Fibroblast of lung (primary cell): Measurements from ENCODE around the gene KIAA1671. TPM values are rescaled to one million over a fixed set of nuclear protein-coding genes. Genes with fewer than 3 reads are reported as not detected.

Experiments
- DNase-seq, 2 donors: peaks; one replicate each; pipeline versions ENCODE4 v3.0.0 to v3.0.0-alpha.2; 2010; ENCODE audit warnings: low read depth in 2 of 2
- H2AFZ ChIP-seq: 2 replicates; pipeline ENCODE4 v1.5.1; 2012; ENCODE audit warnings: low read length, control low read depth, inconsistent platforms
- H3K27ac ChIP-seq: 2 replicates; pipeline ENCODE4 v1.5.1; 2011; ENCODE audit warnings: low read length, control low read depth; ENCODE audit not compliant: insufficient read depth
- H3K27me3 ChIP-seq: 2 replicates; pipeline ENCODE4 v1.5.1; 2011; ENCODE audit warnings: mild to moderate bottlenecking, low read length; ENCODE audit not compliant: control insufficient read depth, insufficient read depth
- H3K36me3 ChIP-seq: 2 replicates; pipeline ENCODE4 v1.5.1; 2011; ENCODE audit warnings: low read length; ENCODE audit not compliant: control insufficient read depth, insufficient read depth
- H3K4me1 ChIP-seq: 2 replicates; pipeline ENCODE4 v1.5.1; 2011; ENCODE audit warnings: low read length; ENCODE audit not compliant: control insufficient read depth, insufficient read depth; ENCODE audit errors: extremely low read depth
- H3K4me2 ChIP-seq: 2 replicates; pipeline ENCODE4 v1.5.1; 2011; ENCODE audit warnings: low read length, control low read depth; ENCODE audit not compliant: insufficient read depth; ENCODE audit errors: extremely low read depth
- H3K4me3 ChIP-seq, 4 experiments: fragments of 200-600 bp in 1 of 4; sonication (generic) in 1 of 4; replicated peaks in 1 of 4; 2 replicates each; pipeline ENCODE4 v1.5.1; 2011 to 2016; ENCODE audit warnings: low read length in 4 of 4, low read depth in 3 of 4, mild to moderate bottlenecking in 3 of 4, control low read depth in 2 of 4, inconsistent platforms in 1 of 4, mixed read lengths in 1 of 4; ENCODE audit not compliant: insufficient read depth in 1 of 4; ENCODE audit errors: control extremely low read depth in 1 of 4
- H3K79me2 ChIP-seq: 2 replicates; pipeline ENCODE4 v1.5.1; 2012; ENCODE audit warnings: mild to moderate bottlenecking, low read length, inconsistent platforms; ENCODE audit not compliant: control insufficient read depth, insufficient read depth
- H3K9ac ChIP-seq: 2 replicates; pipeline ENCODE4 v1.5.1; 2011; ENCODE audit warnings: mild to moderate bottlenecking, low read length, control low read depth; ENCODE audit not compliant: insufficient read depth
- H3K9me3 ChIP-seq: 2 replicates; pipeline ENCODE4 v1.5.1; 2012; ENCODE audit warnings: low read depth, low read length; ENCODE audit not compliant: control insufficient read depth, insufficient read depth
- H4K20me1 ChIP-seq: 2 replicates; pipeline ENCODE4 v1.5.1; 2011; ENCODE audit warnings: low read length; ENCODE audit not compliant: control insufficient read depth, insufficient read depth; ENCODE audit errors: extremely low read depth
- CTCF ChIP-seq, 2 donors: IDR thresholded peaks in 1 of 2; conservative IDR thresholded peaks in 1 of 2; 1 replicate in 1 of 2; 2 replicates in 1 of 2; pipeline ENCODE4 v1.5.1; 2011 to 2012; ENCODE audit warnings: low read length in 2 of 2, control low read depth in 1 of 2, inconsistent platforms in 1 of 2, low read depth in 1 of 2, mild to moderate bottlenecking in 1 of 2
- EZH2 ChIP-seq: IDR thresholded peaks from 2 replicates; pipeline ENCODE4 v1.5.1; 2012; ENCODE audit warnings: low read length, control low read depth, mild to moderate bottlenecking; ENCODE audit errors: missing control alignments
- polyA plus RNA-seq, 2 donors: library from polyadenylated mRNA; depleted of rRNA in 1 of 2; stranded (reverse) in 1 of 2; unstranded in 1 of 2; fragments of >200 nt; gene quantifications; 2 replicates each; pipeline ENCODE4 v1.2.1, GENCODE V29; 2011 to 2012; ENCODE audit warnings: missing spikeins in 1 of 2
- total RNA-seq: library from RNA; depleted of rRNA; stranded (reverse); fragments of >200 nt; gene quantifications from 2 replicates; pipeline ENCODE4 v1.2.1, GENCODE V29; 2014

The KIAA1671 gene
- total and polyA plus RNA-seq, 2 donors (not counting 1 experiment from before 2014, with no cell fraction given), result 0.34 to 1.3 TPM

GRCh38 chr22:24950272-24950902 lies 2.1 kb upstream of the KIAA1671 start:
- DNase-seq, result peak in 1 of 2 donors; percentile 75
- TF ChIP-seq EZH2, result no peak
- no peak for TF ChIP-seq CTCF (conservative IDR thresholded peaks at IDR 0.05 in 1 of 2, IDR thresholded peaks at IDR 0.05 in 1 of 2; ENCODE audit: low read depth in 1 of 2, low read length in 2 of 2)
- no peaks in the 10 kb centered on the region for H3K9me3 ChIP-seq
- peaks cover 3% of the 10 kb centered on the region for H3K27me3 ChIP-seq
- no peak overlapping the region for H3K9ac ChIP-seq
- H3K4me1 ChIP-seq, result peaks cover 2% of the 10 kb centered on the region
- no peak overlapping the region for H3K27ac ChIP-seq
- H3K4me2 ChIP-seq, result no peak overlapping the region
- H2AFZ ChIP-seq, result no peak overlapping the region
- H3K4me3 ChIP-seq, result no peak overlapping the region
- no peaks in the 10 kb centered on the region for H3K36me3 ChIP-seq
- no peaks in the 10 kb centered on the region for H3K79me2 ChIP-seq
- H4K20me1 ChIP-seq, result no peaks in the 10 kb centered on the region

GRCh38 chr22:24952837-24953383 lies 394 bp downstream of the KIAA1671 start:
- Histone ChIP-seq H3K27me3 (peaks cover 3% of the 10 kb centered on the region), H3K79me2 (no peaks in the 10 kb centered on the region), H3K36me3 (no peaks in the 10 kb centered on the region), H4K20me1 (no peaks in the 10 kb centered on the region), H3K9ac (no peak overlapping the region), H3K27ac (no peak overlapping the region), H2AFZ (peak overlapping the region; percentile 62), H3K4me3 (peak overlapping the region; percentile 22 to 66 (median 38)), H3K4me1 (peaks cover 2% of the 10 kb centered on the region), H3K4me2 (peak overlapping the region; percentile 95), H3K9me3 (no peaks in the 10 kb centered on the region)
- TF ChIP-seq CTCF (conservative IDR thresholded peaks at IDR 0.05 in 1 of 2, IDR thresholded peaks at IDR 0.05 in 1 of 2; ENCODE audit: low read depth in 1 of 2, low read length in 2 of 2), result no peak
- peak; percentile 81 for TF ChIP-seq EZH2
- DNase-seq, result peak; percentile 47

- no peak for DNase-seq
- Histone ChIP-seq H3K4me2 (no peak overlapping the region), H4K20me1 (no peaks in the 10 kb centered on the region), H3K36me3 (no peaks in the 10 kb centered on the region), H3K79me2 (no peaks in the 10 kb centered on the region), H3K4me1 (peaks cover 2% of the 10 kb centered on the region), H3K27ac (no peak overlapping the region), H2AFZ (no peak overlapping the region), H3K4me3 (peak overlapping the region in 2 of 4 experiments; percentile 22 to 66), H3K9ac (no peak overlapping the region), H3K27me3 (peaks cover 3% of the 10 kb centered on the region), H3K9me3 (no peaks in the 10 kb centered on the region)
- no peak for TF ChIP-seq EZH2
- TF ChIP-seq CTCF (conservative IDR thresholded peaks at IDR 0.05 in 1 of 2, IDR thresholded peaks at IDR 0.05 in 1 of 2; ENCODE audit: low read depth in 1 of 2, low read length in 2 of 2), result no peak
Observed at GRCh38 chr22:24953384-24954113, 1.0 kb downstream of the KIAA1671 start.
